Measurements from ENCODE around the gene VPS72. TPM values are rescaled to one million over a fixed set of nuclear protein-coding genes. Genes with fewer than 3 reads are reported as not detected.

Gene VPS72
- total and polyA plus RNA-seq, 9 of the 15 experiments (the other 6 are each of a cell fraction or from before 2014, with no cell fraction given) = 7.2 to 131 (median 75.7) TPM

DNA sequence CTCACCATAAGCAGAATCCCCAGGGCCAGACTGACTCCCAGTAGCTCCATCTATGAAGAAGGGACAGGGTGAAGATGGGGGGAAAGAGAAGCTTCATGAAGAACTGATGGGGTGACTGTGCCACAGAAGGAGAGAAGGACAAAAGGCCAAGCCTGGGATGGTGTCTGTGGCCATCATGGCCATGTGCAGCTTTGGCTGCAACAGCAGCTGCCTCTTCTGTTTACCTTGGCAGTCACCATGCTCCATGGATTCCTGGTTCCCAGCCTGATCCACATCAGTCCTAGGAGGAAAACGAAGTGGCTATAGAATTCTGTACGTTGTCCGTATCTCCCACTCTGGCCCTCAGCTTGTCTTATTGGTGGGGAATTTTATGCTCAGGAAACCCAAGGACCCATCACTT, 55.6 kb downstream of the VPS72 start:
- H3K36me3 ChIP-seq (ENCODE audit: control insufficient read depth, insufficient read depth, low read length) = no peaks in the 10 kb centered on the region
- no TSS peak for BruUV-seq (replicated peaks)
- no peak for TF ChIP-seq GABPB2 (CRISPR knock-in tag; conservative IDR thresholded peaks at IDR 0.05)
- no peak for TF ChIP-seq HSF4 (CRISPR knock-in tag; IDR thresholded peaks at IDR 0.05; ENCODE audit: borderline replicate concordance)
- TF ChIP-seq HDAC3 (IDR thresholded peaks at IDR 0.05; ENCODE audit: borderline replicate concordance, partially characterized antibody) = no peak
- TF ChIP-seq CBX3 (IDR thresholded peaks at IDR 0.05; ENCODE audit: borderline replicate concordance in 1 of 2, low read length in 2 of 2) = no peak
- TF ChIP-seq XRCC3 (IDR thresholded peaks at IDR 0.05) = no peak
- TF ChIP-seq PRMT5 (CRISPR knock-in tag; IDR thresholded peaks at IDR 0.05) = no peak
- TF ChIP-seq E2F3 (CRISPR knock-in tag; IDR thresholded peaks at IDR 0.05) = no peak
- TF ChIP-seq NONO (IDR thresholded peaks at IDR 0.05; ENCODE audit: low read depth in 2 of 2, low read length in 1 of 2) = no peak
- no peak for TF ChIP-seq SETDB1 (IDR thresholded peaks at IDR 0.05; ENCODE audit: low read length)
- TF ChIP-seq, protein P1, sequence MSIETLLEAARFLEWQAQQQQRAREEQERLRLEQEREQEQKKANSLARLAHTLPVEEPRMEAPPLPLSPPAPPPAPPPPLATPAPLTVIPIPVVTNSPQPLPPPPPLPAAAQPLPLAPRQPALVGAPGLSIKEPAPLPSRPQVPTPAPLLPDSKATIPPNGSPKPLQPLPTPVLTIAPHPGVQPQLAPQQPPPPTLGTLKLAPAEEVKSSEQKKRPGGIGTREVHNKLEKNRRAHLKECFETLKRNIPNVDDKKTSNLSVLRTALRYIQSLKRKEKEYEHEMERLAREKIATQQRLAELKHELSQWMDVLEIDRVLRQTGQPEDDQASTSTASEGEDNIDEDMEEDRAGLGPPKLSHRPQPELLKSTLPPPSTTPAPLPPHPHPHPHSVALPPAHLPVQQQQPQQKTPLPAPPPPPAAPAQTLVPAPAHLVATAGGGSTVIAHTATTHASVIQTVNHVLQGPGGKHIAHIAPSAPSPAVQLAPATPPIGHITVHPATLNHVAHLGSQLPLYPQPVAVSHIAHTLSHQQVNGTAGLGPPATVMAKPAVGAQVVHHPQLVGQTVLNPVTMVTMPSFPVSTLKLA (conservative IDR thresholded peaks at IDR 0.05) = no peak
- TF ChIP-seq TBP (optimal IDR thresholded peaks at IDR 0.05; ENCODE audit: low read depth, low read length) = no peak
- H4K20me1 ChIP-seq (replicated peaks; ENCODE audit: control insufficient read depth, insufficient read depth, low read length) = peaks cover 6% of the 10 kb centered on the region; the same call in 1 of the 2 replicates
- H2AFZ ChIP-seq (ENCODE audit: low read depth, low read length) = no peak overlapping the region
- no peak overlapping the region for H3K4me3 ChIP-seq
- POLR2A ChIA-PET = interaction anchor here (1.4 to 1.7 kb wide), 2 partner anchors 11 to 23 kb away, joined by 7 read pairs; partner anchors contain the start of gene TNFAIP8L2
- WGBS (ENCODE audit: insufficient coverage, low coverage, missing lambda C conversion rate) = 53% methylated on average over 3 of the region's 3 CpGs
- ATAC-seq (no peak), DNase-seq (ENCODE audit: extremely low read depth in 1 of 4, low spot score in 3 of 4) (peak in 1 of 4 experiments; percentile 6), FAIRE-seq (no peak)
- no peaks in the 10 kb centered on the region; a peak in 1 of 5 replicates for H3K27me3 ChIP-seq (ENCODE audit: control insufficient read depth in 2 of 2, insufficient read depth in 2 of 2, low read length in 2 of 2)
- H3K9ac ChIP-seq (ENCODE audit: insufficient read depth in 1 of 2, low read depth in 2 of 2, low read length in 2 of 2) = no peak overlapping the region
- H3K27ac ChIP-seq (ENCODE audit: extremely low read depth, low read depth, low read length) = no peak overlapping the region
- H3K4me1 ChIP-seq (replicated peaks in 1 of 2; ENCODE audit: control insufficient read depth in 2 of 2, insufficient read depth in 2 of 2, low read length in 2 of 2) = peaks cover 0 to 25% of the 10 kb centered on the region in 2 experiments; a peak in 2 of 5 replicates
- no peaks in the 10 kb centered on the region for H3K9me1 ChIP-seq (ENCODE audit: control insufficient read depth, insufficient read depth, low read length)
- no peaks in the 10 kb centered on the region for H3K9me3 ChIP-seq (replicated peaks; ENCODE audit: control insufficient read depth, insufficient read depth, low read depth, low read length)
- intact Hi-C loops (cut with micrococcal nuclease) = no loop called here
- CTCF ChIA-PET (ENCODE audit: low intra/inter-chr PET ratio) = no interaction called here
- H3K79me2 ChIP-seq (ENCODE audit: control insufficient read depth, insufficient read depth, low read length) = no peaks in the 10 kb centered on the region
- in situ Hi-C loops (cut with MboI) = no loop called here
- H3K4me2 ChIP-seq (ENCODE audit: insufficient read depth, low read length) = no peak overlapping the region

Data from K562 (cell line).